Endothelial cell of umbilical vein (primary cell): ENCODE measurements around the gene TNFRSF11A. TPM values are rescaled to one million over a fixed set of nuclear protein-coding genes. Genes with fewer than 3 reads are reported as not detected.
A peak's percentile ranks its signal among the peaks of the same experiment; 100 is the strongest.

Experiments
- BruUV-seq: library from RNA; stranded (reverse); fragments of 400-500 nt; replicated peaks from 2 replicates; lab custom pipeline; 2021; lab: Mats Ljungman, UMichigan
- CTCF ChIA-PET: fragments of 300-600, 350-600 bp; sonication (Branson Sonifier 250); formaldehyde crosslinking; loops from one replicate; lab custom pipeline; 2021; ENCODE audit warnings: antibody characterized with exemption, inconsistent platforms; lab: Charles Lee
- POLR2A ChIA-PET: fragments of 300-600, 350-600 bp; sonication (Branson Sonifier 250); formaldehyde crosslinking; loops from one replicate; lab custom pipeline; 2021; ENCODE audit warnings: antibody characterized with exemption, inconsistent platforms; lab: Charles Lee
- DNase-seq: peaks from one replicate; pipeline ENCODE4 v3.0.0-alpha.2; 2011; ENCODE audit warnings: low read depth, low spot score
- FAIRE-seq: peaks from 2 replicates; lab custom pipeline; 2011; peaks lifted over from hg19 to GRCh38; lab: Jason Lieb, UNC
- H2AFZ ChIP-seq: 2 replicates; pipeline ENCODE4 v1.6.0; 2012; ENCODE audit warnings: low read depth, low read length, control low read depth, inconsistent platforms
- H3K27ac ChIP-seq: 2 replicates; pipeline ENCODE4 v1.5.1; 2011; ENCODE audit warnings: low read depth, mild to moderate bottlenecking, control low read depth, low read length, moderate library complexity; ENCODE audit not compliant: insufficient read depth
- H3K27me3 ChIP-seq, 2 experiments: 2 replicates each; pipeline versions ENCODE4 v1.6.0 to v1.6.1; 2011; ENCODE audit warnings: low read length in 2 of 2, mixed read lengths in 1 of 2; ENCODE audit not compliant: control insufficient read depth in 2 of 2, insufficient read depth in 2 of 2
- H3K36me3 ChIP-seq, 2 experiments: 2 replicates in 1 of 2; 3 replicates in 1 of 2; pipeline ENCODE4 v1.5.1; 2011; ENCODE audit warnings: low read length in 2 of 2, mild to moderate bottlenecking in 1 of 2, moderate library complexity in 1 of 2; ENCODE audit not compliant: control insufficient read depth in 2 of 2, insufficient read depth in 2 of 2; ENCODE audit errors: extremely low read depth in 1 of 2
- H3K4me1 ChIP-seq: 3 replicates; pipeline ENCODE4 v1.5.1; 2011; ENCODE audit warnings: mild to moderate bottlenecking, low read length; ENCODE audit not compliant: control insufficient read depth, insufficient read depth; ENCODE audit errors: extremely low read depth
- H3K4me2 ChIP-seq: 2 replicates; pipeline ENCODE4 v1.6.1; 2011; ENCODE audit warnings: low read length, control low read depth, mixed read lengths; ENCODE audit not compliant: insufficient read depth
- H3K4me3 ChIP-seq, 3 experiments: fragments of 200-600 bp in 1 of 3; sonication (generic), shearing (Covaris generic) in 1 of 3; replicated peaks in 1 of 3; 2 replicates each; pipeline ENCODE4 v1.5.1; 2011 to 2016; ENCODE audit warnings: control low read depth in 3 of 3, low read length in 3 of 3, mild to moderate bottlenecking in 2 of 3, inconsistent platforms in 1 of 3, low read depth in 1 of 3, moderate library complexity in 1 of 3; ENCODE audit not compliant: insufficient read depth in 1 of 3
- H3K79me2 ChIP-seq: 2 replicates; pipeline ENCODE4 v1.6.0; 2012; ENCODE audit warnings: low read length, inconsistent platforms; ENCODE audit not compliant: control insufficient read depth, insufficient read depth
- H3K9ac ChIP-seq: replicated peaks from 2 replicates; pipeline ENCODE3; 2011; ENCODE audit warnings: low read length, control low read depth; ENCODE audit not compliant: insufficient read depth; ENCODE audit errors: extremely low read depth
- H3K9me1 ChIP-seq: replicated peaks from 3 replicates; pipeline ENCODE4 v1.6.0; 2011; ENCODE audit warnings: mild to moderate bottlenecking, low read length; ENCODE audit not compliant: control insufficient read depth, insufficient read depth; ENCODE audit errors: extremely low read depth
- H3K9me3 ChIP-seq: replicated peaks from 2 replicates; pipeline ENCODE4 v1.5.1; 2012; ENCODE audit warnings: low read length, inconsistent platforms; ENCODE audit not compliant: control insufficient read depth, insufficient read depth
- H4K20me1 ChIP-seq: replicated peaks from 2 replicates; pipeline ENCODE3; 2011; ENCODE audit warnings: mild to moderate bottlenecking, low read length; ENCODE audit not compliant: control insufficient read depth, insufficient read depth; ENCODE audit errors: extremely low read depth
- EZH2 ChIP-seq: IDR thresholded peaks from 2 replicates; pipeline ENCODE4 v1.6.1; 2012; ENCODE audit warnings: borderline replicate concordance, low read depth, mild to moderate bottlenecking, moderate library complexity, low read length, inconsistent platforms; ENCODE audit not compliant: severe bottlenecking
- FOS ChIP-seq: IDR thresholded peaks from 2 replicates; pipeline ENCODE4 v1.6.1; 2011; ENCODE audit warnings: mild to moderate bottlenecking, low read length, moderate library complexity, borderline replicate concordance; ENCODE audit not compliant: insufficient read depth
- GATA2 ChIP-seq: IDR thresholded peaks from 2 replicates; pipeline ENCODE4 v1.7.0; 2011; ENCODE audit warnings: low read depth, mild to moderate bottlenecking, moderate library complexity, mixed read lengths, low read length; ENCODE audit not compliant: insufficient read length, insufficient read depth
- JUN ChIP-seq: IDR thresholded peaks from 2 replicates; pipeline ENCODE4 v1.6.1; 2011; ENCODE audit warnings: borderline replicate concordance, low read depth; ENCODE audit not compliant: insufficient read length, insufficient read depth
- MAX ChIP-seq: IDR thresholded peaks from 2 replicates; pipeline ENCODE4 v1.6.1; 2011; ENCODE audit not compliant: insufficient read depth, insufficient read length
- MYC ChIP-seq: IDR thresholded peaks from one replicate; pipeline ENCODE4 v1.6.1; 2011; ENCODE audit warnings: mild to moderate bottlenecking, low read depth, low read length
- POLR2A ChIP-seq: IDR thresholded peaks from 2 replicates; pipeline ENCODE4 v1.6.1; 2012; ENCODE audit warnings: low read depth, mild to moderate bottlenecking, control low read depth, low read length
- POLR2AphosphoS5 ChIP-seq: IDR thresholded peaks from 2 replicates; pipeline ENCODE4 v1.6.1; 2012; ENCODE audit warnings: low read depth, mild to moderate bottlenecking, control low read depth, low read length, moderate library complexity; ENCODE audit not compliant: insufficient read depth
- dilution Hi-C: fragments of 300-500 bp; cut with MboI; formaldehyde crosslinking; loops from one replicate; pipeline ENCODE4 v1.15.0; 2019; ENCODE audit warnings: low sequenced_read_pairs; ENCODE audit not compliant: extremely low pct_ligation_motif_present
- intact Hi-C: fragments of 100-400 bp; cut with micrococcal nuclease; formaldehyde crosslinking; loops from one replicate; pipeline ENCODE4 v1.10.0; 2022
- polyA plus RNA-seq, 4 experiments: library from polyadenylated mRNA; depleted of rRNA in 3 of 4; stranded (reverse) in 3 of 4; unstranded in 1 of 4; fragments of >200 nt; gene quantifications; 2 replicates each; pipeline versions ENCODE4 v1.2.1 to v1.2.3, GENCODE V29; 2011 to 2012; ENCODE audit warnings: missing spikeins in 1 of 4
- total RNA-seq: library from RNA; stranded (reverse); gene quantifications from 2 replicates; pipeline ENCODE4 v1.2.3, GENCODE V29; 2021
- TF ChIP-seq, protein P1 (sequence below), 2 donors: IDR thresholded peaks; 1 replicate in 1 of 2; 2 replicates in 1 of 2; pipeline ENCODE4 v1.5.1; 2011; ENCODE audit warnings: low read length in 2 of 2, mild to moderate bottlenecking in 2 of 2, moderate library complexity in 2 of 2, control low read depth in 1 of 2, inconsistent platforms in 1 of 2, low read depth in 1 of 2; ENCODE audit not compliant: insufficient read depth in 1 of 2; ENCODE audit errors: extremely low read depth in 1 of 2

TNFRSF11A gene
- total and polyA plus RNA-seq, 2 donors (not counting 3 experiments of a cell fraction or from before 2014, with no cell fraction given): 10.4 to 11.1 TPM

DNA sequence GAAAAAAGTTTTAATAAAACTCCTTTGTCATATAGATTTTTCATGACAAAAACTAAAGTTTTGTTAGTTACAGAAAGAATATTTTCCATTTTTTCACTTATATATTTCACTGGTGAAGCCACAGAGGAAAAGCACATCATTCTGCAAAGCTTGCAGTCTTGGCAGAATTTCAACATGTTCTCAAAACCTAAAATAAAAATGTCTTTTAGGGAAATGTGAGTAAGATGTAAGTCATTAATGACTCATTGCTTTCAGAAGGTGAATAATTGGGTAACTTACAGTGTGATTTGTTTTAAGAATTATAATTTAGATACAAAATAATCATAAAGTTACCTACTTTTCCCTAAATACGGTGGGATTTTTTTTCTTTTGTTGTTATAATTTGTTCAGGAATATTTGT is 43.4 kb upstream of the TNFRSF11A start:
- Histone ChIP-seq H3K9ac (peak overlapping the region; percentile 54), H3K9me3 (no peaks in the 10 kb centered on the region), H3K4me2 (peak overlapping the region; percentile 91), H3K27me3 (no peaks in the 10 kb centered on the region), H3K9me1 (peaks cover under 1% of the 10 kb centered on the region), H3K79me2 (no peaks in the 10 kb centered on the region), H3K36me3 (peaks cover 4 to 12% of the 10 kb centered on the region in 2 experiments), H2AFZ (no peak overlapping the region), H3K4me3 (no peak overlapping the region), H4K20me1 (no peaks in the 10 kb centered on the region), H3K4me1 (peaks cover 28% of the 10 kb centered on the region), H3K27ac (peak overlapping the region; percentile 80)
- TF ChIP-seq MYC (no peak), FOS (peak; percentile 95), POLR2A (no peak), JUN (peak; percentile 92)
- TF ChIP-seq, protein P1, sequence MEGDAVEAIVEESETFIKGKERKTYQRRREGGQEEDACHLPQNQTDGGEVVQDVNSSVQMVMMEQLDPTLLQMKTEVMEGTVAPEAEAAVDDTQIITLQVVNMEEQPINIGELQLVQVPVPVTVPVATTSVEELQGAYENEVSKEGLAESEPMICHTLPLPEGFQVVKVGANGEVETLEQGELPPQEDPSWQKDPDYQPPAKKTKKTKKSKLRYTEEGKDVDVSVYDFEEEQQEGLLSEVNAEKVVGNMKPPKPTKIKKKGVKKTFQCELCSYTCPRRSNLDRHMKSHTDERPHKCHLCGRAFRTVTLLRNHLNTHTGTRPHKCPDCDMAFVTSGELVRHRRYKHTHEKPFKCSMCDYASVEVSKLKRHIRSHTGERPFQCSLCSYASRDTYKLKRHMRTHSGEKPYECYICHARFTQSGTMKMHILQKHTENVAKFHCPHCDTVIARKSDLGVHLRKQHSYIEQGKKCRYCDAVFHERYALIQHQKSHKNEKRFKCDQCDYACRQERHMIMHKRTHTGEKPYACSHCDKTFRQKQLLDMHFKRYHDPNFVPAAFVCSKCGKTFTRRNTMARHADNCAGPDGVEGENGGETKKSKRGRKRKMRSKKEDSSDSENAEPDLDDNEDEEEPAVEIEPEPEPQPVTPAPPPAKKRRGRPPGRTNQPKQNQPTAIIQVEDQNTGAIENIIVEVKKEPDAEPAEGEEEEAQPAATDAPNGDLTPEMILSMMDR (IDR thresholded peaks at IDR 0.05; ENCODE audit: extremely low read depth in 1 of 2, insufficient read depth in 1 of 2, low read depth in 1 of 2, low read length in 2 of 2): no peak
- no TSS peak for BruUV-seq
- peak; percentile 79 for FAIRE-seq
- ChIA-PET CTCF (interaction anchor here (1.0 to 2.1 kb wide), 6 partner anchors 9 to 302 kb away, joined by 3 to 5 read pairs (median 4); no protein-coding TSS in a partner anchor), POLR2A (no interaction called here)
- DNase-seq: peak; percentile 83
- intact Hi-C loops (loop anchor here (5.0 kb wide), 1 partner anchor 51 kb away; no protein-coding TSS in a partner anchor), dilution Hi-C loops (no loop called here)

GRCh38 chr18:62282188-62282629 is 42.9 kb upstream of the TNFRSF11A start:
- TF ChIP-seq POLR2A: no peak
- no peak for TF ChIP-seq MAX
- no peak for TF ChIP-seq EZH2
- no peak for TF ChIP-seq FOS
- no peak for TF ChIP-seq POLR2AphosphoS5
- TF ChIP-seq, protein P1 (IDR thresholded peaks at IDR 0.05; ENCODE audit: extremely low read depth in 1 of 2, insufficient read depth in 1 of 2, low read depth in 1 of 2, low read length in 2 of 2): no peak
- TF ChIP-seq MYC: no peak
- no peak for TF ChIP-seq JUN
- no peak for TF ChIP-seq GATA2
- no peaks in the 10 kb centered on the region for H3K9me3 ChIP-seq
- H3K9ac ChIP-seq: peak overlapping the region; percentile 54
- no peak overlapping the region for H2AFZ ChIP-seq
- CTCF ChIA-PET: interaction anchor here (1.0 to 2.1 kb wide), 6 partner anchors 9 to 49 kb away, joined by 3 to 5 read pairs (median 4); no protein-coding TSS in a partner anchor
- POLR2A ChIA-PET: no interaction called here
- peak overlapping the region; percentile 80 for H3K27ac ChIP-seq
- dilution Hi-C loops (no loop called here), intact Hi-C loops (loop anchor here (5.0 kb wide), 1 partner anchor 50 kb away; no protein-coding TSS in a partner anchor)
- no TSS peak for BruUV-seq
- no peaks in the 10 kb centered on the region for H4K20me1 ChIP-seq
- peak overlapping the region; percentile 91 for H3K4me2 ChIP-seq
- peaks cover 4 to 12% of the 10 kb centered on the region in 2 experiments for H3K36me3 ChIP-seq
- peak; percentile 57 for FAIRE-seq
- H3K79me2 ChIP-seq: no peaks in the 10 kb centered on the region
- peaks cover 28% of the 10 kb centered on the region for H3K4me1 ChIP-seq
- H3K9me1 ChIP-seq: no peaks in the 10 kb centered on the region
- H3K27me3 ChIP-seq: no peaks in the 10 kb centered on the region
- peak; percentile 58 for DNase-seq
- H3K4me3 ChIP-seq: peak overlapping the region in 1 of 3 experiments; percentile 21
